GM18909 (cell line): Measurements from ENCODE around the gene ADAMTSL1.

ENCODE experiments used
- ATAC-seq: cut with Tn5 transposase; IDR thresholded peaks from one replicate; pipeline ENCODE4 v1.9.1; 2021; ENCODE audit warnings: mild to moderate bottlenecking; ENCODE audit not compliant: unreplicated experiment, poor library complexity

Gene ADAMTSL1

DNA sequence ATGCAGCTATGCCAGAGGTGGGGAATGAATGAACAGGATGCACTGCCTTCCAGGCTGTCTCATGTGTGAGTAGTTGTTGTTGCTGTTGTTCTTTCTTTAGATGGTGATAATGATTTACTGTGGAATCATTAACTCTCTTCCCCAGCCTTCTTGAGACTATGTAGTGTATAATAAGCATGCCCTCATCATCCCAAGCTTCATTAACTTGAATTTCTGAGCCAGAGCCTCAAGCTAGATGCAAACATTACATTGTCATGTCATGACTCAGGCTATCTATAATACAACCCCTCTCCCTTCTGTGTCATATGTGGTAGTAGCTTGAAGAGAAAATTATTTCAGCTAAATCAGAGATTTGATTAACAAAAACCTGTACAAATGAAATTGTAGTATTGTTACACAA, 10.0 kb upstream of the ADAMTSL1 start:
- no peak for ATAC-seq

DNA sequence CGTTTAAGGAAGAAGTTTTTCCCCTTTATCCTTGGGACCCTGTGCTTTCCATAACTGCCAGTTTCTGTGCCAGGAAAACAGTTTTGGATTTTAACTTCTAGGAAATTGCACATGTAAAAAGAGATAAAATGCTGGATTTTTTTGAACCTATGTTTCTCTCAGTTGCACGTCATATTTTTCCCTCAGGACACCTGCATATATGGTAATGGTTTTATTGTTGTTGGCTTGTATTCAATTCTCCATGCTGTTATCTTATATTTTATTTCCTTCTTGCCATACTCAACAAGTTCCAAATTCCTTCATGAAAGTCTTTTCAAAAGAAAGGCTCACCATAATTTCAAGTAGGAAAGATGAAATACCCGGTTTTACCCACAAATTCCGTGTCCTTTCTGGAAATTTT, 7.9 kb upstream of the ADAMTSL1 start:
- no peak for ATAC-seq

DNA sequence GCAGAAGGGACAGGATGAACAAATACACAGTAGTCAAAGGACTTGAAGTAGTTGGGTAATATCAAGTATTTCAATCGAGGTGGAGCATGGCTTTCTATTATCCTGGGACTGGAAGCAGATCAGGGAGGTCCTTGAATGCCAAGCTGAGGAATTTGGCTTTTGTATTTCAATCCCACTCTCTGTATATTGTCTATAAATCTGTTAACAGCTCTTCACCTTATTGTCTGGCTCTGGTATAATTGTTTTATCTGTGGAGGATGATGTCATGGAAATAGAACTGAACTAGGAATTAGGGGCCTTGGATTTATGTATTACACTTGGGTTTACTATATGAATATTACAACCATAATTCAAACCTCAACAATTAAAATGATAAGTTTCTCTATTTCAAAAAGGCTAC, 6.3 kb upstream of the ADAMTSL1 start:
- ATAC-seq: no peak

DNA sequence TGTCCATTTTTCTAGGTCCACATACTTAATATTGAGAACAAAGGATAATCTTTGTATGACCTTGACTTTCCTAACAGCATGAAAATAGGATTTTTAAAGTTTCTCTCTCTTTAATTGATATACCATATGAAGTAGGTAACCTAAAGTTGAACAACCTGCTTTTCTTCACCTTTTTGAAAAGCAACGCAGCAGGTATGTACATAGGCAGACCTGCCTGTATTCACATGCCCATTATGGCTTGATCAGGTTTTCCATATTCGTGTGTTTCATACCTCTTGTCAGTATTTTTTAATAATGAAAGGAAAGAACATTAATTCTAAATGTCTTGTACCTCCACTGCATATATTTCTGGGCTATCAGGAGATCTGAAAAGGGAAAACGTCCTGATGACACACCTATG, 1.5 kb upstream of the ADAMTSL1 start:
- no peak for ATAC-seq

DNA sequence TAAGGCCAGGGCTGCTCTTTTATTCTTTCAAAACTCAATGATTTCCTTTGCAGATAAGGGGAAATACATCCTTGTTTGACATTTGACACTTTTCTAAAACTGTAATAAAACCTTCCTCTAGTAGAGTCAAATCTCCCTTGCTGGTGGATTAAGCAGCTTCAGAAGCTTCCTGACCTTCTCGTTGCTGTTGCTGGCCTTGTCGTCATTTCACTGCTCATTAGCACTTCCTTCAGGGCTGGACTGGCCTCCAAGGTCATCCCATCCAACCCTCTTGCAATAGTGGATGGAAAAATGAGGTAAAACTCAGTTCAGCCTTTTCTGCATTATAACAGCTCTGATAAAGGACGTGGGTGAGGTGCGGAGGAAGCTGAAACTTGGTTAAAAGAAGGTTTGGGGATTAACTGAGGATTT, 1.1 kb upstream of the ADAMTSL1 start:
- no peak for ATAC-seq

DNA sequence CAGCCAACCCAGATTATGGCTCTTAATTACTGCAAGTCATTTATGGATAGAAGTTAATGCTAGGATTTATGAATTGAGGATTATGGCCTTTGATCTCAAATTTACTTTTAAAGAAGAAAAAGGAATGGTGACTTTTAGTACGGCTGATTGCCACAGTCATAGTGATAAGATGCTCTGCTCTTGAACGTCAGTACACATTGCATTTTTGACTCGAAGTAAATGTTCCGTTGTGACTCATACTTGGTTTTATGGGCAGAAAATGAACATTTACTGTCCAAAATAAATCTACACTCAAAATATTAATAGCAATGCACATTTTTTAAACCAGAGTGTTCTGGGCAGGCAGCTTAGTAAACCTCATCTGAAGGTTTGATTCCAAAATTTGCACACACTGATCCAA, 830 bp downstream of the ADAMTSL1 start:
- no peak for ATAC-seq

DNA sequence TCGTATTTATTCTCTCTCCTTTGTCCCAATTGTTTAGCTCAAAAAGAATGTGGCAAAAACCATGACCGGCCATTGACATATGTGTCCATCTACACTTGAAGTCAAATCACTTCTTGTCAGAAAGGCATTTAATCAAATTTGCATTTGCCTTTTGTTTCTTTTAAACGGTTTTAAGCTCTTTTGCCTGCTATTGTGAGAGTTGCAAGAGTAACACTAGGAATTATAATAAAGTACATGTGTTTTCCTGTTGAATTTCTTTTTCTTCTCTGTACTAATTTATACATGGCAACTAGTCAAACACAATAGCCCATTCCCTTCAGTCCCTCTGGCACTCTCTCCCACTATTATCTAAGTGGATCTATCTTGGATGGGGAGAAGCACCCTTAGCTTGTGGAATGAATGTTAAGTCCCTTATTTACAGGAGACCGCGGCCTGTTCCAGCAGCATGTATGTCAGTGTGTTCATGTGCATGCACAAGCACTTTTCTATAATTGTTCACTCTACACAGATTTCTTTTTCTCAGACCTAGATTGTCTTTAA, 3.2 kb downstream of the ADAMTSL1 start:
- ATAC-seq: no peak

DNA sequence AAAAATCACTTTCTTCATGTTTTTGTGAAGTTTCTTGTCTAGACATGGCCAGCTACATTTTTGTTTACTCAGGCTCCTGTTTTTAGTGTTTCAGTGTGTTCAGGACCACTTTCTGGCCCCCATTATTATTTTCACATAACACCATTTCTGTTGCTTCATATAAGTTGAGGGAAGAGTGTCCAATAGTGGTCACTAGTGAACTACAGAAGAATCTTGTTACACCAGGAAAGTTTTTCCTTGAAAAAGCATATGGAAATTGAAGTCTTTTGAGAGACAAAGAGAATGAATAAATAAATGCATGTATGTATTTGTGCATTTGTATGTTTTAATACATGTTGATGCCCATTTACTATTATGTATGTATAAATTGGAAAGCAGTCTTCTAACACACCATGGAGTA, 3.8 kb downstream of the ADAMTSL1 start:
- ATAC-seq: no peak

DNA sequence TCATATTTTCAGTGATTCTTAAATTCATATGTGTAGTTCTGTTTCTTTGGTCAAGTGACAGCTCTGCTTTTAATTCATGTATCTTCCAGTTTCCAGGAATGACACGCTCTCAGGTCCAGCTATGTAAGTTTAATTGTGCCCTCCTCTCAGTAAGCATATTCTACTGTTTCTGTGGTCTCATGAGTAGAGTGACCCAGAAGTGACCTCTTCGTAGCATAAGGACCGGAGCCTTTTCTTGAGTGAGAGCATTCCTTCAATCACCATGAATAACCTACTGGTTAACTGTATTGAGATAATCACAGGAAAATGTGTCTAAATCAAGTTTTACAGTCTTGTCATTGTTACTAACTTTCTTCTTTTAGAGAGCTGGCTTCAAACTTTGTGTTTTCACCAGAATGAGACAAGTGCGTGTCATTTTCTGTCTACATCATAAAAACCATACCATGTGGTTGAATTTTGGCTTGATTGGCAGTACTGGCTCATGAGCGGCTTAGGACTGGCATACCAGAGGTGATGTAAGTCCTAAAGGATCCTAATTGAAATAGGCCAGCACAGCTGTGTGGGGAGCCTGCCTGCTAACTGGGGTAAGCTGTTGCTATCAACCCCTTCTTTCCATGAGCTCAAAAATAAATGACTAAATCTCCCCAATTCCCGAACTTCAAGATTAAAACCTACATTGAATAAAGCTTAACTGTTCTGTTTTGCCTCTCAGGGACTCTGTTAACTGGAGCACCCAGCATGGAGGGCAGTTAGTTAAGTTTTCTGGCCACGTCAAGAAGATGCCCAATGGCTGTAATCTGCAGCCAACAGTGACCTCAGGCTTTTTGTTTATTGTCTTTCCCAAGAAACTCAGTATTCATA, 4.8 kb downstream of the ADAMTSL1 start:
- no peak for ATAC-seq

DNA sequence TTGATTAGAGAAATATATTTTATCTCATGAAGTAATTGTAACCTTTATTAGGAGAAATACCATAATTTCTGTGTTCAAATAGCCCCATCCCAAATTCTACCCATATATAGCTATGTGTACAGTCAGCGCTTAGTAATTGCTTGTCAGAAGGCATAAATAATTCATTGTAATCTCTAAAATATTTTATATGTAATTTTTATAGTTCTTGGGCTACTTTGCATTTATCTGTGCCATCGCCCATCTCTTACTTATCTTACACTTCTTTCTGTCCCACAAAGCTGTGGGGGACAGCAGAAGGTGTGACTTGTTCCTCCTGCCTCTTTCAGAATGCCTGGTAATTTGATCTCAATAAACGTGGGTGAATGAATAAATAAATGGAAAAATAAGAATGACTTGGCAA, 5.5 kb downstream of the ADAMTSL1 start:
- no peak for ATAC-seq

DNA sequence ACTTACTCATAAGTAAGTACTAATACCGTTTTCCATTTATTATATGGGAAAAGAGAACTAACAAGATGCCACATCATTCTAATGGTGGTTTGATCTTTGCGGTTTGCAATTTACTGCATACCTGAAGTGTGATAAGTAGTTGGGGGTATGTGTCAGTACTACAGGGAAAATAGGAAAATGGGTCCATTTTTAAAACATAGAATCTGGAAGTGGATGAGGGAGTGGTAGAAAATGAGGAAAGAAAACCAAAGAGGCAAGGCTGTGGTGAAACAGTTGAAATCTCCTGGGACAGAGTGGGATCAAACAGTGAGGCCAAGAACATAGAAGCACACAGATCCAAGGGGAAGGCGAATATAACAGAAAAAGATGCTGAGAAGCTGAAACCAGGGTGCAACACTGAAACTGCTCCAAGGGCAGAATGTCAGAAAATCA, 6.7 kb downstream of the ADAMTSL1 start:
- ATAC-seq: no peak

DNA sequence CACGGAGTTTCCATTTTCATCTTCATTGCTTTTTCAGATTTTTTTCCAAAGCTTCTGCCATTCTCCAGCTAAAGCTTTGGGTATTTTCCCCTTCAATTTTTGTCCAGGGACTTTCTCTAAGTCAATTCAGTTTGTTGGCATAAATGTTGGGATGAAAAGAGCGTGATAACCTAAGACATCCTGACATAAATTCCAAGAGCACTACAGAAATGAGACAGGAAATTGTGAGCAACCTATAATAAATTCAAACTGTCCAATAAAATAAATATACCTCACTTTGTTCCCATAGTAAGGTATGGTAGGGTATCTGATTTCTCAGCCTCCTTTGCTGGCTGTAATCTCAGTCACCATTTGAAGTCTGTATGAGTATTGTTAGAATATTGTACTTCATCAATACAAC, 8.4 kb downstream of the ADAMTSL1 start:
- ATAC-seq: no peak

DNA sequence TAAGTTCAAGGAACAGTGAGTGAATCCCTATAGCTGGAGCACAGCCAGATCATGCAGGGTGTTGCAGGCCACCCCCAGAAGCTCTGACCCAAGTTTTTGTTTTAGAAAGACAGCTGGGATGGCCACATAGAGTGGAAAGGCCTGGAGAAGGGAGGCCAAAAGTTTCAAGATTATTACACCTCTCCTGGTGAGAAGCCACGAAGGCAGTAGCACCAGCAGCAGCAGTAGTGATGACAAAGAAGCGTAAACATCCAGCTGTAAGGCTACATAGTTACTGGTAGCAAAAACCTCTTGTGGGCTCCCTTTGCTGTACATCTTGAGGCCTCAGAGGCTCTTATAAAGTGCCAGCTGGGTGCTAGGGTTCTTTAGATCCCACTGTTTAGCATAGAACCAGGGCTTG, 11.8 kb downstream of the ADAMTSL1 start:
- no peak for ATAC-seq

DNA sequence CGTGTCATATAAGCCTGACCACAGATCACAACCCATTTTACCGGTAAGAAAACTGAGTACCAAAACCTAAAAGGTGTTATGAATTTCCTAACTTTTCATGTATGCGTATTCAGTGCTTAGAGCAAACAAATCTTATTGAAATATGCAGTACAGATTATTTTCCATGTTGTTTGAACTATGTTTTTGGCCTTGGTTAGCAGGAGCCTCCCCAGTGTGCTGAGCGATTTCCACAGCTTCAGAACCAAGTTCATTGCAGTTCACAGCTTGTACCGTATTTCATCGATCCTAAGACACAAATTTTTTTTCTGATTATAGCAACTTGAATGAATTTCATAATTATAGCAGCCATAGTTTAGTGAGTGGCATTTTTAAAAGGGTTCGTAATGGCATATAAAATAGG, 13.7 kb downstream of the ADAMTSL1 start:
- no peak for ATAC-seq

DNA sequence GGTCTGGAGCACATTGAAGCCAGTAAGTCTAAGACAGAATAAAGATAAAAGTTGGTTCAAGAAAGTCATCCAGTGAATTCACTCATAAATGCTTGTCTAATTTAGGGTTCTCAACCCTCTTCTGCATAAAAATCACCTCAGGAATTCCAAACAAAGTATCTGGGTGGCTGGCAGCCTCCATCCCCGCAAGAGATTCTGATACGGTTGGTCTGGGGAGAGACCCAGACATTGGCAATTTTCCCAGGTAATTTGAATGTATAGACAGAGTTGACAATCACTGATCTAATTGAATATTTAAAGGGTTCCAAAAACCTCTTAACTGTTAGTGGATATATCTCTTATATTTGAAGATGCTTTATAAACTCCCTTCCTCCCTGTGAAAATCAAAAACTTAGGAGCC, 14.9 kb downstream of the ADAMTSL1 start:
- ATAC-seq: no peak

DNA sequence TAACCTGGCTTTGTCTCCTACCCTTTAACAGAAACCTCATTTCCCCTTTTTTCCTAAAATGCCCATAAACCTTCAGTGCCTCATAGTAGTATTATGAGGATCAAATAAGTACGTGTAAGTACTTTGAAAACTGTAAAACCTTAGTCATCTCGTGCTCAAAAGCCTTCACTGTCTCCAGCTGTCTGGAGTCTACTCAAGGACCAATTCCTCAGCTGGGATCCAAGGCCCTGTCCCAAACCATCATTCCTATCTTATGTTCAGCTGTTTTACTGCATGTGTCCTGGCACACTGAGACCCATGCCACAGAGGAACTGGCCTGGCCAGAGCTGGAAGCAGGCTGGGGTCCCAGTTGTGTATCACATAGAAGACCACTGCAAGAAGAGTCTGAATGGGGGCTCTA, 15.9 kb downstream of the ADAMTSL1 start:
- ATAC-seq: no peak

DNA sequence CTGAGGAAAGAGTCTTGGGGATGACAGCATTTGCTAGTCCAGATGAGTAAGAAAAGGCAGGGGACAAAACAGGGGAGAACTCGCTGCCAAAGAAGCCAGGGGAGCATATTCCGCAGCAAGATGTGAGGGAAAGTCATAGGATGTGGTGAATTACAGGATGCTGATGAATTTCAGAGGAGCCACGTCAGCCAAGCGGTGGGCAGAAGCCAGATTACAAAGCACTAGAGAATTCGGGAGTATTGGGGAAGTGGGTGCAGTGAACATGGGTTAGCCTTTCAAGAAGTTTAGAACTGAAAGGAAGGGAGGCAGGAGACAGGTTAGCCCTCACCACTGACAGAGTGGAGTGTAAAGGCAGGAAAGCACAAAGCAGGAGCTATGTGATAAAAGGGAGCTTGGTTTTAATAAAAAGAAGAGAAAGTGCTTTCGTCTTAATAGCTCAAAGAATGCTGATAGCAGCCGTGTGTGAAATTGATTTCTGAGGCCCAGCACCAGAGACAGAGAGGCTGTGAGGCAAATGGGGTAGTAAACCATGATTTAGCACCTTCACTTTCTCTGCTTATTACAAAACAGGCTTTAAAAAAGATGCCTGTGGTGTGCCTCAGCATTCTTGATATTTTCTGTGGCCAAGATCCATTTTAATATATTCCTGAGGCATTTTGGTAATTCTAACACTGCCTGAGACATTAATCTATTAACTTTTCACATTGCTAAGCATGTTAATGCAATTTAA, 16.9 kb downstream of the ADAMTSL1 start:
- no peak for ATAC-seq

DNA sequence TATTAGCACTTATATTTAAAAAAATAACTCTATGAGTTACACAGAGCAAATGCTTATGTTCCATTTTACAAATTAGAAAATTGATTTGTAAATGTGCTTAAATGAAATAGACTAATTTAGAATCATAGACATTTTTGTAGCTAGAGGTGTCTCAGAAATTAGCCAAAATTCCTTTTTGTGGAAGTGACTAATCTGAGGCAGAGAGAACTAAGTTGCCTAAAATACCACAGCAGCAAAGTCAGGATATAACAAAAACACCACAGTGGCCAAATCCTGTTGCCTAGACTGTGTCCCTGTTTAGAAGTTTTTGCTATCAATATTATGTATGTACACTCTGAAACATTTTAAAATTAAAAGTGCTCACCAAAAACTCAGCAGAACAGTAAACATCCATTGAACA, 18.7 kb downstream of the ADAMTSL1 start:
- no peak for ATAC-seq

DNA sequence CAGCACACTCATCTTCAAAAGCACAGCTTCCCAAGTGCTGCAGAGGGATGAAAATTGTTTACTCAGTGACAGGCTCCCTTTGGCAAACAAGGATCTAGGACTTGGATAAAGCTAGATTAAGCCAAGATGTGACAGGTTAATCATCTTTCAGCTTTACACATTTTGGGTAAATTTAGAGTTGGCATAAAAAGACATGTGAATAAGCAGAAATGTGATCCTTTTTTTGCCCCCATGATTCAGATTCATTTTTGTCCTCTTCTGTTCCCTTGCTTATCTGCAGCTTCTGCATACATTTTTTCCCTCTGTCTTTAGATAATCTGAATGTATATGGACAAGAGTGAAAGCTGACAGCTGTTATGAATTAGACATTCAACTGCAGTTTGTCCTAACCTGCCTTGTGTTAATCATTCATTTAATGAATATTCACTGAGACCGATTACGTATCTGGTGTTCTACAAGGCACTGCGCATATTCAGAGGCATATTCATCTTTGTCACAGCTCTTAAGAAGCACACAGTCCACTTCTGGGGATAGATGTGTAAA, 19.6 kb downstream of the ADAMTSL1 start:
- ATAC-seq: no peak

DNA sequence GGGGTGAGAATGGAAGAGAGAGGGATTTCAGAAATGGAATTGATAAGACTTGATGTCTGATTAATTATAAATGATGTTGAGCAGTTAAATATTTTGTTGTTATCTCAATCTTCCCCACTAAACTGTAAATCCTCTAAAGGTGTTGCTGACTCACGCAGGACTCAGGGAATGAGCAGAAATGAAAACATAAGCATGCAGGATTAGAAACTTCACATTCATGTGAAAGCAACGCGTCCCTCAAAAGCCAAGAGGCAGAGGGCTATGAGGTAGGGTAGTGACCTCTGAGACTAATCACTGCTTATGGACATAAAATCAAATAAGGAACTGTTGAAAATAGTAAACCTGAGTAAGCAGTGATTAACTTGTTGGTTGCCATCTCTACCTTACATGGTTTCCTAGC, 21.1 kb downstream of the ADAMTSL1 start:
- ATAC-seq: no peak

DNA sequence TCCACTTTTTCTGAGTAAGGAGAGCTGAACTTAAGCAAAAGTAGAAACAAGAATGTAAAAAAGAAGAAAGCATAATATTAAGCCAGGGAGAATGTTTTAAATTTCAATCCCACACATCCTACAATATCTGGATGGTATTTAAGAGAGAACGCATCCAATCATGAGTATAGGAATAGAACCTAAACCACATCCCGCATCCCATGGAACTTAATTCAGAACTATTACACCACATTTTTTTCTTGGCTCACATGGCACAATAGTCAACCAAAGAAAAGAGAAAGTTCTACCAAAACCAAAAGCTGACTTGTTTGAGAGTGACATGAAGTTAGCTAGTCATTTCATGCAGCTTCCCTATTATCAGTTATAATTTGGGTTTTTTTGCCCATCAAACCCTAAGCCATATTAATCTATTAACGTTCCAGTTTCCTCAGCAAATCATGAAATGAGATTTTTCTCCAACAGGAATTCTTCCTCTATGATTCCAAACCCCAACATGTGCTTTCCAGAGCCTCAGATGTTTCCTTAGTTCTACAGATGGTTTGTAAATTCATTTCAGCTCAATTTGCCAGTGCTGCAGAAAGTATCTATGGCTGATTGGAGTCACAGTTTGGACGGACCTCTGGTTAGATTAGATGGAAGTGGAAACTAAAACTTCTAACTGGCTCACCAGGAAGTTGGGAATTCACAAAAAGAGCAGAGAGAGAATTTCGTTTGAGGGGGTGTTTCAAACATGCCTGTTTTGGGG, 22.5 kb downstream of the ADAMTSL1 start:
- no peak for ATAC-seq
